ENCODE results near the gene ZHX3. TPM values are rescaled to one million over a fixed set of nuclear protein-coding genes. Genes with fewer than 3 reads are reported as not detected.

The ZHX3 gene
- total and polyA plus RNA-seq, 2 donors, result 15.4 to 28.2 TPM

DNA sequence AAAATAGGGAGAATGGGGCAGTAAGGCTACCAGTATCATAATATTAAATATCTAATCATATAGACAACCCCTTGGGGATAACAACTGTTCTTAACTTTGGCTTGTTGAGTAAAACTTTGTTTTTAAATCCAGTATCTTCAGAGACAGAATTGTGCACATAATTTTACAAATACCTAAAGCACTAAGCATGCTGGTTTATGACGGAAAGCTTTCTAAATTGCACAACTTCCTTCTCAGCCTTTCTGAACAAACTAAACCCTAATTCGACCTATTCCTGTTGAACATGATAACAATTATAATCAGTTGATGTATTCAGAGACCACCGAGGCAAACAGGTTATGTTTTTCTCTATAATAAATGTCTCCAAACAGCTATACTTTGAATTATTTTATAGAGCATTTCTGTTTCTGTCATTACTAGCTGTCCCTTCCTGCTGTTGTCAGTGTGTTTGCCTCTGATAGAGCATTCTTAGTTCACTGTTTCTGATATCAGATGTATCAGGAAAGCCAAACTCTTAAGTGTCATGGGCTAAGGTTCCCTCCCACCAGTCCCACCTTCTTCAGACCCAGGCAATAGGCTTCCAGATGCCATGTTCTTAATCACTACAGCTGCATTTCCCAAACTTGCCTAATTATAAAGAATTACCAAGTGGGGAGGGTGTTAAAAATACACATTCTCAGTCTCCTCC, 8.7 kb downstream of the ZHX3 start:
- 44% methylated on average over 3 of the region's 3 CpGs for WGBS
- Histone ChIP-seq H3K4me1 (ENCODE audit: insufficient read depth) (peaks cover 3% of the 10 kb centered on the region), H3K27ac (ENCODE audit: low read depth) (peak overlapping the region; percentile 70), H3K4me3 (ENCODE audit: low read depth, low read length) (no peak overlapping the region), H3K36me3 (ENCODE audit: insufficient read depth) (no peaks in the 10 kb centered on the region)
- no peak for DNase-seq (ENCODE audit: extremely low spot score)

DNA sequence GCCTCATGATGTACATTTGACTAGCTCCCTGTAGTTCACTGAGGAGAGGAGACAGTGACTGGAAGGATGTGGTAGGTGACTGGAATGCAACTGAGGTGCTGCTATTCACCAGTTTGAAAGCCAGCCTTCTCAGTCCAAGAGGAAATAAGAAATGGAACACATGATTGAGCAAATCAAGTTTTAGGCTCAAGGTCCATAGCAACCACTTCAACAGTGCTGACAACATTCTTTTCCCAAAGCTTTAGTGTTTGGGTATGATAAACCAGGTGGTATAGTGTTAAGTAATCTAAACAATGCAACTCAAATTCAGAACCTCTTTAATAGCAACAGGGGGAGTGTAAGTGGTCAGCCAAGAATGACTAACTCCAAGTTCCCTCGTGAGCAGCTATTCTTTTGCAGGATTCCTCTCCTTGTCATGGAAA, 9.2 kb downstream of the ZHX3 start:
- 22% methylated on average over 1 of the region's 1 CpG for whole genome bisulfite sequencing
- H3K27ac ChIP-seq (ENCODE audit: low read depth), result no peak overlapping the region

DNA sequence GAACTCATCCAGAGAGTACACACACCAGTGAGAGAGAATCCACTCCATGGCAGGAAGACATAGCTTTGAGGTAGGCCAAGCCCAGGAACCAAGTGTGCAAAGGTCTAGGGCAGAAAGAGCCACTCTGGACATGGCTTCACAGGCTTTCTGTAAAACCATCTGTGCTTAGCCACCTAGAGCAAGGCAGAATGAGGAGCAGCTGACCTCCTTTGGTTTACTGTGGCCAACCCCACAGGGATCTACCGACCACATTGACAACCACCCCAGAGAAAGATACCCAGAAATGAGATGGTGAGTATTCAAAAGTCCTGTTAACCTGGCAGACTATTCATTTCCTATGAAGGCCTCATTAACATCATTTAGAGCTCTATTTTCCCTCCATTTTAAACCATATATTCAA, 10.5 kb downstream of the ZHX3 start:
- H3K27ac ChIP-seq (ENCODE audit: low read depth), result no peak overlapping the region
- DNase-seq (ENCODE audit: extremely low spot score), result no peak
- no peak overlapping the region for H3K4me3 ChIP-seq (ENCODE audit: low read depth, low read length)
- 100% methylated on average over 1 of the region's 1 CpG for WGBS
- no peaks in the 10 kb centered on the region for H3K36me3 ChIP-seq (ENCODE audit: insufficient read depth)
- H3K4me1 ChIP-seq (ENCODE audit: insufficient read depth), result peaks cover 3% of the 10 kb centered on the region

More for the DNA sequence above, 9.2 kb downstream of the ZHX3 start:
- H3K4me1 ChIP-seq (ENCODE audit: insufficient read depth), result peaks cover 3% of the 10 kb centered on the region
- H3K4me3 ChIP-seq (ENCODE audit: low read depth, low read length), result no peak overlapping the region
- DNase-seq (ENCODE audit: extremely low spot score), result no peak
- no peaks in the 10 kb centered on the region for H3K36me3 ChIP-seq (ENCODE audit: insufficient read depth)

DNA sequence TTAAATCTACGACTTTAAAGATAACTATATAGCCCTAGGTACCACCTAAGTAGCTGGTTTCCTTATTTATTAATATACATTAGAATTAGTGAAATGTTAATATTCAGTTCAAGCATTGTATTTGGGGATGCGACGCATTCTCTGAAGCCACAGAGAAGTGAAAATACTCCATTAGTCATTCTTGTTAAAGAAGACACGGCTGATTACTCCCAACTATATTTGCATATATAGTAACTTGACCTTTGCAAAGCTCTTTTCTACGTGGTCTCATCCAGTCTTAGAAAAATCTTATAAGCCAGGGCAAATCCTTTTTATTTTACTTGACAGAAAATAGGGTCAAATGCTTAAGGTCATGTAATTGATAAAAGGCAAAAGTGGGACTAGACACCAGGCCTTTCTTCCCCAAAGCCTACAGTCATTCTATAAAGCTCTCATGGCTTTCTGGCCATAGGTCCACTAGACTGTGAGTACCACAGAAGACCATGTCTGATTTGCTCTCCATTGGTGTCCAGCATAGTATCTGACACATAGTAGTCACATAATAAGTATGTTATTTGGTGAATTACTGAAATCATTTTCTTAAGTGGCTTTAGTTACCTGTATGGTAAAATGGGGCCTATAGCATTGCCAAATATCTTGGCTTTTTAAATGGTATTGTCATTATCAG, 11.3 kb downstream of the ZHX3 start:
- 89% methylated on average over 5 of the region's 5 CpGs for WGBS

DNA sequence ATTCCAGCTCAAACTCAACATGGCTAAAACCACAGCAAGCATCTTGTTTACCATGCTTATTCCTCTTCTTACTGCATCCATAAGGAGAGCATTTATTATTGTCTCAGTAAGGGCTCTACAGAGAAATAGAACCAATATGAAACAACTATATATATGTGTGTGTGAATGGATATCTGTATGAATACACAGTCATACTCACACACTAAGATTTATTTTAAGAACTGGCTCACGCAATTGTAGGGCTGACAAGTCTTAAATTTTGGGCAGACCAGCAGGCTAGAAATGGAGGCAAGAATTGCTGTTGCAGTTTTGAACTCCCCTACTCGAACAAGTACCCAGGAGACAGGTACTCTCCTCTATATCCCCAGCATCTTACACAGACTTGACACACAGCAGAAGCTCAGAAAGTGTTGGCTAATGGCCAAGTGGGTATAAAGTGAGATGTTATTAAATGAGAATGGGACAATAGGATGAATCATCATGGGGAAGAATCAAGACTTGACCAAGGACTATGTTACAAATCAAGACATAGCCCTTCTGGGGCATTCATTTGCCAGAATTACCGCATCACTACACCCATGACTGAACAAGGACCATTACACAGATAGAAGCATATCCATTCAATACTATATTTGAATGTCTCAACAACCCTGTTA, 13.0 kb downstream of the ZHX3 start:
- H3K36me3 ChIP-seq (ENCODE audit: insufficient read depth), result no peaks in the 10 kb centered on the region
- peaks cover 3% of the 10 kb centered on the region for H3K4me1 ChIP-seq (ENCODE audit: insufficient read depth)
- H3K4me3 ChIP-seq (ENCODE audit: low read depth, low read length), result no peak overlapping the region
- WGBS, result 88% methylated on average over 3 of the region's 3 CpGs
- no peak overlapping the region for H3K27ac ChIP-seq (ENCODE audit: low read depth)
- DNase-seq (ENCODE audit: extremely low spot score), result no peak

More for the DNA sequence above, 11.3 kb downstream of the ZHX3 start:
- H3K4me3 ChIP-seq (ENCODE audit: low read depth, low read length), result no peak overlapping the region
- DNase-seq (ENCODE audit: extremely low spot score), result no peak
- H3K4me1 ChIP-seq (ENCODE audit: insufficient read depth), result peaks cover 3% of the 10 kb centered on the region
- H3K27ac ChIP-seq (ENCODE audit: low read depth), result no peak overlapping the region
- H3K36me3 ChIP-seq (ENCODE audit: insufficient read depth), result no peaks in the 10 kb centered on the region

DNA sequence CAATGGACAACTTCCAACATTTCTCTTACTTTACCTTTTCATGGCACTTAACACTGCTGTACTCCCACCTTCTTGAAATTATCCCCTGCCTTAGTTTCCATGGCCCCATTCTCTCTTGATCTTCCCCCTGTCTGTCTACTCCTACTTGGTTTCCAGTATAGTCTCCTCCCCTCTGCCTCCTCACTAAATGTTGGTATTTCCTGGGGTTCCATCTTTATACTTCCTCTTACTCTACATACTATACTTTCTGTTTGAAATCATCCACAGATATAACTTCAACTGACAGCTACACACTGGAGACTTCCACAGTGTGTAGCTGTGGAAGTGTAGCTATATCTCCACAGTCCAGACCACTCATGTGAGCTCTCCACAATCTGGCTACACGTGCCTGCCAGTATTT, 13.5 kb downstream of the ZHX3 start:
- Histone ChIP-seq H3K27ac (ENCODE audit: low read depth) (no peak overlapping the region), H3K4me1 (ENCODE audit: insufficient read depth) (no peaks in the 10 kb centered on the region), H3K4me3 (ENCODE audit: low read depth, low read length) (no peak overlapping the region), H3K36me3 (ENCODE audit: insufficient read depth) (no peaks in the 10 kb centered on the region)
- no peak for DNase-seq (ENCODE audit: extremely low spot score)
- WGBS, result 81% methylated on average over 1 of the region's 1 CpG

DNA sequence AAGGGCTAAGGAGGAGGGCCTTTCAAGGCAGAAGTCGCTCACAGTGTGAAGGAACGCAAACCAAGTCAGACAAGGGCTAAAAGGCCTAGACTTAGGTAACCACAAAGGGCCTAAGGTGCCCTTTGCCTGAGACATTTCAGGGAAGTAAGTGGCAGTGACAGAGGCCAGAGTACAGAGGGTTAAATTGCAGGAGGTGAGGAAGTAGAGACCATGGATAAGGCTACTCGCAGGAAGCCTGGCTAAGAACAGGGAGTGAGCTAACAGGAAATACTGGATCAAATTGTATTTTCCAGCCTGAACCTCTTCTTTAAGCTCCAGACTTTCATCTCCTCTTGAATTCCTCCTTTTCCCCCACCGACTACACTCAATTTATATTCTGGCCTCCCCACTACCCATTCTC, 16.6 kb downstream of the ZHX3 start:
- Histone ChIP-seq H3K36me3 (ENCODE audit: insufficient read depth) (no peaks in the 10 kb centered on the region), H3K27ac (ENCODE audit: low read depth) (no peak overlapping the region), H3K4me3 (ENCODE audit: low read depth, low read length) (no peak overlapping the region), H3K4me1 (ENCODE audit: insufficient read depth) (no peaks in the 10 kb centered on the region)
- no peak for DNase-seq (ENCODE audit: extremely low spot score)
- WGBS, result 79% methylated on average over 4 of the region's 4 CpGs

DNA sequence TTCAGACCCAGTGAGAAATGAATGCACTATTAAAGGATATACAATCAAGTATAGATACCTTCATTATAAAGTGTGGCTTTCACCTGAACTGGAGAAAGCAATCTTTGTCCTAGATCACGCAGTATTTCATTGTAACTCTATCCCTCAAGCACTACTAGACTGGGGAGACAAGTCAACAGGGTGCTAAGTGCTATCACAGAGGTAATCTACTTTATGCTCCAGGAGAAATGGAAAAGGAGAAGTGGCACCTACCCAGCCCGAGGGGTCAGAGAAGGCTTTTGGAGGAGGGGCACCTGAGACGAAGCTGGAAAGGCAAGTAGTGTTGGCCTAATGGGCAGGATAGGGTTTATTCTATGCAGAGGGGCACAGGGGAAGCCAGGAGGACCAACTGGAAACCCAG, 17.1 kb downstream of the ZHX3 start:
- 80% methylated on average over 3 of the region's 3 CpGs for WGBS
- no peak for DNase-seq (ENCODE audit: extremely low spot score)
- Histone ChIP-seq H3K36me3 (ENCODE audit: insufficient read depth) (no peaks in the 10 kb centered on the region), H3K4me1 (ENCODE audit: insufficient read depth) (no peaks in the 10 kb centered on the region), H3K4me3 (ENCODE audit: low read depth, low read length) (no peak overlapping the region), H3K27ac (ENCODE audit: low read depth) (no peak overlapping the region)

DNA sequence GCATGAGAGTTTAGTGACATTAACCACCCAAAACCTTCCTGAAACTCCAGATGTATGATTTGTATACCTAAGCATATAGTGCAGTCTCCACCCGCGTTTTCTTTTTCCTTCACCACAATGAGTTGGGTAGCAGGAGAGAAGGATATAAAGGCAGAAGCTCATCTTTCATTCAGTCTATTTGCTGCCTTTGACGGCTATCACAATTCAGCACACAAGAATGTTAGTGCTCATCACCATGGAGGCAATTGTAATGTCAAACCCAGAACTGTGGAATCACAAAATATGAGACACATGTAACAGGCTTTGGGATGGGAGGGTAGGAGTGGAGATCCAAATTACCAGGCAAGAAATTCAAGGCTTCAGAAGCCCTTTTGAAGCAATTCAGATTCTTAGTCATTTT, 17.6 kb downstream of the ZHX3 start:
- Histone ChIP-seq H3K4me1 (ENCODE audit: insufficient read depth) (no peaks in the 10 kb centered on the region), H3K4me3 (ENCODE audit: low read depth, low read length) (no peak overlapping the region), H3K36me3 (ENCODE audit: insufficient read depth) (no peaks in the 10 kb centered on the region), H3K27ac (ENCODE audit: low read depth) (no peak overlapping the region)
- no peak for DNase-seq (ENCODE audit: extremely low spot score)
- 89% methylated on average over 3 of the region's 3 CpGs for WGBS

DNA sequence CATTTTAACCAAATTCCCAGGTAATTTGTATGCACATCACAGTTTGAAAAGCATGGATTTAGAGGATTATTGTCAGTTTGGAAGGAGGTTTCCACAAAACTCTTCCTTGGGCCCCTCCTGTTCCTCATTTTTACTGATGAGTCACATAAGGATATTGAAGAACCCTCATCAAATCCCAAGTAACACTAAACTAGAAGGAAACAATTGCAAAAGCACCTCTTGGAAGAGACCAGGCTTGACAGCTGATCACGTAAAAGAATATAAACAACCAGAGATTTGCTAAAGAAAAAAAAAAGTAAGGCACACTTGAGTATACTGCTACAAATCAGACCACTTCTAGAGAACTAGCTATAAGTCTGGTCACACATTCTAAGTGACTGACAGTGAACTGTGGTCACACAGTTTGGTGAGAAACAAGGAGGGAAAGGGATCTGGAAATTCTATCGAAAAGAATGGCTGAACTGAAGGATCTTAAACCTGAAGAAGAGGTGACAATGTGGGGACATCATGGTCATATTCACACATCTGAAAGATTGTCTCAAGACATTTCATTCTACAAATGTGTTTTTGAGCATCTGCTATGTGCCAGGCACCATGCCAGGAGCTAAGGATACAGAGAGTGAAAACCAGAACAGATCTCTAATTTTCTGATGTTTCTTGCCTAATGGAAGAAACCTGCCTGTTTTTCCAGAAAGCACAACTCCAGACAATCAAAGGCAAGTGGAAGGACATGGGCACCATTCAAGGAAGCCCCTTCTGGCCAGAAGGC, 24.1 kb downstream of the ZHX3 start:
- Histone ChIP-seq H3K27ac (ENCODE audit: low read depth) (peak overlapping the region; percentile 41), H3K36me3 (ENCODE audit: insufficient read depth) (no peaks in the 10 kb centered on the region), H3K4me3 (ENCODE audit: low read depth, low read length) (no peak overlapping the region), H3K4me1 (ENCODE audit: insufficient read depth) (peaks cover 3% of the 10 kb centered on the region)
- WGBS, result 53% methylated on average over 2 of the region's 2 CpGs
- no peak for DNase-seq (ENCODE audit: extremely low spot score)

DNA sequence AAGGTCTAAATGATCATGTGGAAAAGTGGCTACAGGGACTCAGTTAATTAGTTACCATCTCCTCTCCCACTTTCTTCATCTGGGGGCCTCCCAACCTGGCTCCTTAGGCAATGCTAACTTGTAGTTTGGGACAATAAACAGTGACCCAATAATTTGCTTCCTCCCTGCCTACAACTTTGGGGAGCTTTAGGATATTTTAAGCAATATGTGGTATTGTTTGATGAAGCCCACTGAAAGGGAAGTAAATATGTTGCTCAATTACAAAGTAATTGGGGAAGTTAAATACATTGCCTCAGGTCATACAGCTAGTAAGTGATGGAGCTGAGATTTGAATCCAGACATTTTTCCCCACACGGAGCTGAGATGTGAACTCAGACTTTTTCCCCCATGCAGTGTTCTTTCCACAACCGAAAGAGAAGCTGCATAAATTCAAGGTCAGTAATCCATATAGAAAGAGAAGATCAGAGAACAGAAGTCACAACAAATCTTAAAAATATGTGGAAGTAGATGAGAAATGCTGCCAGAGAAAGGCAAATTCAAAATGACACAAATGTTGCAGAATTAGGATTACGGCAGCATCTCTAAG, 26.6 kb downstream of the ZHX3 start:
- no peak overlapping the region for H3K27ac ChIP-seq (ENCODE audit: low read depth)
- peaks cover 3% of the 10 kb centered on the region for H3K4me1 ChIP-seq (ENCODE audit: insufficient read depth)
- 86% methylated on average over 3 of the region's 3 CpGs for WGBS
- no peaks in the 10 kb centered on the region for H3K36me3 ChIP-seq (ENCODE audit: insufficient read depth)
- no peak for DNase-seq (ENCODE audit: extremely low spot score)
- no peak overlapping the region for H3K4me3 ChIP-seq (ENCODE audit: low read depth, low read length)

DNA sequence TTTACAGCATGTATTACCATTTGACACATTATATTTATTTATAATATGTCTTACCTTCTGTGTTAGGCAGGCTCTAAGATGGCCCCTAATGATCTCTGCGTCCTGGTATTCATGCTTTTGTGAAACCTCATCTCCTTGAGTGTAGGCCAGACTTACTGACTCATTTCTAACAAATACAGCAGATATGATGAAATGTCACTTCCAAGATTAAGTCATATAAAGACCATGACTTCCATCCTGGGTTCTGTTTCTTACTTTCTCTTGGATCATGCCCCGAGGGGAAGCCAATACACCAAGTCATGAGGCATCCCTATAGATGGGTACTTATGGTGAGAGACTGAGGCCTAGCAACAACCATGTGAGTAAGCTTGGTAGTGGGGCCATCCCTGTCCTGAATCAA, 30.2 kb downstream of the ZHX3 start:
- Histone ChIP-seq H3K27ac (ENCODE audit: low read depth) (no peak overlapping the region), H3K36me3 (ENCODE audit: insufficient read depth) (no peaks in the 10 kb centered on the region), H3K4me3 (ENCODE audit: low read depth, low read length) (no peak overlapping the region), H3K4me1 (ENCODE audit: insufficient read depth) (no peaks in the 10 kb centered on the region)
- DNase-seq (ENCODE audit: extremely low spot score), result no peak
- 96% methylated on average over 2 of the region's 2 CpGs for WGBS

DNA sequence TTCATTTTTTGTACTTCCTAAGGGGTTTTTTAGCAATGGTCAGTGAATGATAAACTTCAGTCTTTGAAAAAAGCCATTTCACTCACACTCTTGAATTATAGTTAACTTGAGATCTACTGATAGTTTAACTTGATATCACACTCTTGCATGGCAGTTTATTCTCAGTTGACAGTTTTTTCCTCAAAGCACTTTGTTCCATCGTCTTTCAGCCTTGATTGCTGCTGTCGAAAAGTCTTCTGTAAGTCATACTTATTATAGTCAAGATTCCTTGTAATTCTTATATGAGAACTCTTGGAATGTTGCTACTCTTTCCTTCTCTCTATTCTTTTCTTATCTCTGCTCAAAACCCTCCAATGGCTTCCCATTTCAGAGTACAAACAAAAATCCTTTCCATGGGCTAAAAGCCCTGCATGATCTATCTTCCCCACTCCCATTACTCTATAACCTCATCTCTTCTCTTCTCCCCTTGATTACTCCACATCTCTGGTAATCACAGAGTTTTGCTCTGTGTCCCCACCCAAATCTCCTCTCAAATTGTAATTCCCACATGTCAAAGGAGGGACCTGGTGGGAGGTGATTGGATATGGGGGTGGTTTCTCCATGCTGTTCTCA, 31.2 kb downstream of the ZHX3 start:
- no peak for DNase-seq (ENCODE audit: extremely low spot score)
- Histone ChIP-seq H3K27ac (ENCODE audit: low read depth) (no peak overlapping the region), H3K4me3 (ENCODE audit: low read depth, low read length) (no peak overlapping the region), H3K4me1 (ENCODE audit: insufficient read depth) (no peaks in the 10 kb centered on the region), H3K36me3 (ENCODE audit: insufficient read depth) (no peaks in the 10 kb centered on the region)
- WGBS, result 65% methylated on average over 2 of the region's 2 CpGs
